Activated B cell treated with CpG ODN at 0.5 μM for 24 hours (primary cell): Measurements from ENCODE around the gene TM9SF2. TPM values are rescaled to one million over a fixed set of nuclear protein-coding genes. Genes with fewer than 3 reads are reported as not detected.

Source experiments
- ATAC-seq: fragments of 200-7000 bp; cut with Tn5 transposase; one replicate; pipeline ENCODE4 v1.10.0; 2021; ENCODE audit warnings: low read depth, mild to moderate bottlenecking, moderate library complexity
- CTCF ChIA-PET: fragments of 350-600 bp; sonication (Branson Sonifier 250); formaldehyde crosslinking; loops from one replicate; lab custom pipeline; 2021; ENCODE audit warnings: antibody characterized with exemption; lab: Charles Lee
- POLR2A ChIA-PET: fragments of 350-600 bp; sonication (Branson Sonifier 250); formaldehyde crosslinking; loops from one replicate; lab custom pipeline; 2021; ENCODE audit warnings: antibody characterized with exemption; lab: Charles Lee
- DNase-seq: peaks from one replicate; pipeline ENCODE4 v3.0.0; 2022
- H3K27ac Mint-ChIP-seq: one replicate; pipeline ENCODE4 v1.8.0; 2020; ENCODE audit warnings: mixed read lengths
- H3K27me3 Mint-ChIP-seq: one replicate; pipeline ENCODE4 v1.8.0; 2021; ENCODE audit warnings: mixed read lengths
- H3K36me3 Mint-ChIP-seq: one replicate; pipeline ENCODE4 v1.8.0; 2021; ENCODE audit warnings: low read depth, mixed read lengths
- H3K4me1 Mint-ChIP-seq: one replicate; pipeline ENCODE4 v1.8.0; 2021; ENCODE audit warnings: mixed read lengths
- H3K4me3 Mint-ChIP-seq: one replicate; pipeline ENCODE4 v1.8.0; 2020; ENCODE audit warnings: mild to moderate bottlenecking, mixed read lengths
- H3K9me3 Mint-ChIP-seq: one replicate; pipeline ENCODE4 v1.8.0; 2020; ENCODE audit warnings: mixed read lengths
- intact Hi-C: fragments of 100-400 bp; cut with micrococcal nuclease; formaldehyde crosslinking; loops from one replicate; pipeline ENCODE4 v1.15.1; 2024
- total RNA-seq: library from RNA; stranded (reverse); gene quantifications from 2 replicates; pipeline ENCODE4 v1.2.3, GENCODE V29; 2022
- TF ChIP-seq, protein P1 (sequence below): fragments of 200-600 bp; IDR thresholded peaks from one replicate; pipeline ENCODE4 v1.8.0; 2022; ENCODE audit warnings: antibody characterized with exemption, mild to moderate bottlenecking

Gene TM9SF2
- total RNA-seq, 1 donor from 2014 or later = 76.0 TPM

DNA sequence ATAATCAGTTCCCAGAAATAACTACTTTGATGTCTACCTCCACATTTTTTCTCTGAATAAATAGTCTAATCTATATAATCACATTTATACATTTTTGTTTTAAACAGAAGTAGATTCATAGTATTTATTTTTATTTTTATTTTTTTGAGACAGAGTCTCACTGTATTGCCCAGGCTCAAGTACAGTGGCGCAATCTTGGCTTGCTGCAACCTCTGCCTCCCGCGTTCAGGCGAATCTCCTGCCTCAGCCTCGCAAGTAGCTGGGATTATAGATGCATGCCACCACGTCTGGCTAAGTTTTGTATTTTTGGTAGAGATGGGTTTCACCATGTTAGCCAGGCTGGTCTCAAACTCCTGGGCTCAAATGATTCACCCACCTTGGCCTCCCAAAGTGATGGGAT lies 16.7 kb downstream of the TM9SF2 start:
- intact Hi-C loops = loop anchor here (2.0 kb wide), 1 partner anchor 17 kb away; the partner anchor contains the start of gene TM9SF2
- ChIA-PET CTCF (interaction anchor here (1.4 kb wide), 1 partner anchor 12 kb away, joined by 4 read pairs; no protein-coding TSS in a partner anchor), POLR2A (no interaction called here)
- peaks cover 53% of the 10 kb centered on the region for H3K36me3 Mint-ChIP-seq
- TF ChIP-seq, protein P1, sequence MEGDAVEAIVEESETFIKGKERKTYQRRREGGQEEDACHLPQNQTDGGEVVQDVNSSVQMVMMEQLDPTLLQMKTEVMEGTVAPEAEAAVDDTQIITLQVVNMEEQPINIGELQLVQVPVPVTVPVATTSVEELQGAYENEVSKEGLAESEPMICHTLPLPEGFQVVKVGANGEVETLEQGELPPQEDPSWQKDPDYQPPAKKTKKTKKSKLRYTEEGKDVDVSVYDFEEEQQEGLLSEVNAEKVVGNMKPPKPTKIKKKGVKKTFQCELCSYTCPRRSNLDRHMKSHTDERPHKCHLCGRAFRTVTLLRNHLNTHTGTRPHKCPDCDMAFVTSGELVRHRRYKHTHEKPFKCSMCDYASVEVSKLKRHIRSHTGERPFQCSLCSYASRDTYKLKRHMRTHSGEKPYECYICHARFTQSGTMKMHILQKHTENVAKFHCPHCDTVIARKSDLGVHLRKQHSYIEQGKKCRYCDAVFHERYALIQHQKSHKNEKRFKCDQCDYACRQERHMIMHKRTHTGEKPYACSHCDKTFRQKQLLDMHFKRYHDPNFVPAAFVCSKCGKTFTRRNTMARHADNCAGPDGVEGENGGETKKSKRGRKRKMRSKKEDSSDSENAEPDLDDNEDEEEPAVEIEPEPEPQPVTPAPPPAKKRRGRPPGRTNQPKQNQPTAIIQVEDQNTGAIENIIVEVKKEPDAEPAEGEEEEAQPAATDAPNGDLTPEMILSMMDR = no peak
- no peaks in the 10 kb centered on the region for H3K27me3 Mint-ChIP-seq
- peaks cover 36% of the 10 kb centered on the region for H3K4me1 Mint-ChIP-seq
- H3K27ac Mint-ChIP-seq = no peak overlapping the region
- DNase-seq = no peak
- ATAC-seq = no peak
- H3K9me3 Mint-ChIP-seq = no peaks in the 10 kb centered on the region
- no peak overlapping the region for H3K4me3 Mint-ChIP-seq

GRCh38 chr13:99522298-99522697 lies 21.0 kb downstream of the TM9SF2 start:
- POLR2A ChIA-PET = no interaction called here
- H3K27ac Mint-ChIP-seq = no peak overlapping the region
- H3K27me3 Mint-ChIP-seq = no peaks in the 10 kb centered on the region

DNA sequence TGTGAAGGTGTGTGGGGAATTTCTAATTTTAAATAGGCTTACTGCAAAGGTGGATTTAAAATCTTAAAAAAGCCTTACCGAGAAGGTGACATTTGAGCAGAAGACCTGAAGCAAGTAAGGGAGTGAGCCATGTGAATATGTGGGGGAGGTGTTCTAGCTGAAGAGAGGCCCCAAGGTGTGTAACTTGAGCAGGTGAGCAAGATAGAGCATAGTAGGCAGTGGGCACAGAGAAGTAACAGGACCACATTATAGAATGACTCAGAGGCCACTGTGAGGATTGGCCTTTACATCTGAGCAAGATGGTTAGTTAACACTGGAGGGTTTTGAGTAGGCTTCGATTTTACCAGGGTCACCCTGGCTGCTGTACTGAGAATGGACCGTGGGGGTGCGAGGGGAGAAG lies 22.6 kb downstream of the TM9SF2 start:
- H3K27me3 Mint-ChIP-seq = no peaks in the 10 kb centered on the region
- peaks cover 83% of the 10 kb centered on the region for H3K36me3 Mint-ChIP-seq
- ChIA-PET POLR2A (no interaction called here), CTCF (no interaction called here)
- H3K9me3 Mint-ChIP-seq = no peaks in the 10 kb centered on the region
- H3K4me3 Mint-ChIP-seq = no peak overlapping the region
- DNase-seq (no peak), ATAC-seq (no peak)
- TF ChIP-seq, protein P1 = no peak
- no peak overlapping the region for H3K27ac Mint-ChIP-seq
- peaks cover 16% of the 10 kb centered on the region for H3K4me1 Mint-ChIP-seq
- intact Hi-C loops = no loop called here

More at GRCh38 chr13:99522298-99522697, 21.0 kb downstream of the TM9SF2 start:
- TF ChIP-seq, protein P1 = no peak
- Mint-ChIP-seq H3K9me3 (no peaks in the 10 kb centered on the region), H3K4me1 (peaks cover 11% of the 10 kb centered on the region), H3K4me3 (no peak overlapping the region), H3K36me3 (peaks cover 81% of the 10 kb centered on the region)
- CTCF ChIA-PET = no interaction called here
- no peak for ATAC-seq
- intact Hi-C loops = no loop called here
- DNase-seq = no peak

DNA sequence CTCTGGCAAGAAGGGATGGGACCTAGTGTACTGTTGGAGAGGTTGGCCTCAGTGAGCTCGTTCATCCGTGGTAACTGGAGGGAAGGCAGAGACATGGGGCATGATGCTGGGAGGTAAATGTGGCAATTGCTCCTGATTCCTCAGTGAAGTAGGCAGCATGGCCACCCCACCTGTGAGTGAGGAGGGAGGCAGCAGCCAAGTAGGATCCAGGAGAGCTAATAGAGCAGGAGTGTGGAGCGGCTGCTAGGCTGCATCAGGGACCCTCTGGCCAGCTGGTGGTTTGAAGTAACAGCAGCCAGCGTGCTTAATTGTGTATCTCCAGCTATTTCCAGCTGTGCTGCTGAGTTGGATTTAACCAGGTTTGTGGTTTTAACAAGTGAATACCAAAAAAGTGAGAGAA lies 24.7 kb downstream of the TM9SF2 start:
- no peak overlapping the region for H3K27ac Mint-ChIP-seq
- CTCF ChIA-PET = no interaction called here
- H3K4me3 Mint-ChIP-seq = no peak overlapping the region

DNA sequence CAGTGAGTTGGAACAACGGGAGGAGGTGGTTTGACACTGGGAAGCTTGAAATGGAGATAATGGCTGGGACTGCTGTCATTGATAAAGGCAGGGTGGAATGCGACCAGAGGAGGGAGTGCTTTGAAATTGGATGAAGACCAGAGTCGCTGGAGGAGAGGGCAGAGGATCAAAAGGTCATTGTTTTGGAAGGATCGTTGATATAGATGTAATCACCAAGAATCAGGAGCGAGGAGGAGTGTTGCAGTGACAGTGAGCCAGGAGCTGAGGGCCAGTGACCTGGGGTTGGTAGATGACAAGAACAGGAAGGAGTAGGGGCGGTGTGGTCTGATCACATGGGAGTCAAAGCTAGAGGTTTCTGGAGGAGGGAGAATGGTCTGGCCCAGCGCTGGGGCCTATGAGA lies 25.3 kb downstream of the TM9SF2 start:
- intact Hi-C loops = no loop called here
- Mint-ChIP-seq H3K27me3 (no peaks in the 10 kb centered on the region), H3K4me3 (no peak overlapping the region), H3K9me3 (no peaks in the 10 kb centered on the region), H3K36me3 (peaks cover 81% of the 10 kb centered on the region), H3K4me1 (peaks cover 16% of the 10 kb centered on the region), H3K27ac (no peak overlapping the region)
- no peak for DNase-seq
- ChIA-PET POLR2A (no interaction called here), CTCF (interaction anchor here (0.9 kb wide), 2 partner anchors 14 to 988 kb away, joined by 3 to 4 read pairs; no protein-coding TSS in a partner anchor)
- no peak for ATAC-seq
- TF ChIP-seq, protein P1 = no peak

More for the DNA sequence above, 24.7 kb downstream of the TM9SF2 start:
- intact Hi-C loops = no loop called here
- ATAC-seq = no peak
- TF ChIP-seq, protein P1 = no peak
- Mint-ChIP-seq H3K36me3 (peaks cover 80% of the 10 kb centered on the region), H3K27me3 (no peaks in the 10 kb centered on the region), H3K9me3 (no peaks in the 10 kb centered on the region), H3K4me1 (peaks cover 16% of the 10 kb centered on the region)
- DNase-seq = no peak
- POLR2A ChIA-PET = interaction anchor here (0.7 kb wide), 1 partner anchor 19 kb away, joined by 4 read pairs; no protein-coding TSS in a partner anchor
